Left cardiac atrium (tissue), 4 donors: ENCODE data around the gene OR4C16. TPM values are rescaled to one million over a fixed set of nuclear protein-coding genes. Genes with fewer than 3 reads are reported as not detected.

ENCODE experiments used
- ATAC-seq, 2 donors: fragments of 200-7000 bp; cut with Tn5 transposase; one replicate each; pipeline ENCODE4 v1.9.1; 2020; ENCODE audit warnings: mild to moderate bottlenecking in 2 of 2, moderate library complexity in 2 of 2
- DNase-seq: peaks from one replicate; pipeline ENCODE4 v3.0.0-alpha.2; 2020
- intact Hi-C, 2 donors: fragments of 100-400 bp; cut with DNase I; formaldehyde crosslinking; loops; one replicate each; pipeline versions ENCODE4 v1.14.1 to v1.15.1; 2022 to 2023
- long read RNA-seq: library from polyadenylated mRNA; unstranded; transcript quantifications from one replicate; pipeline ENCODE4 v2.0.0, GENCODE V29; 2021
- total RNA-seq, 2 donors: library from RNA; stranded (reverse); fragmentation: NEBNext Ultra II Directional; extraction: Animal tissue kit (Norgen Biotek cat#: 25700); gene quantifications; one replicate each; pipeline ENCODE4 v1.2.1, GENCODE V29; 2021
- donor health status: DM: no; HTN: yes; CAD: no.
- donor health status: DM: no; HTN: yes; CAD: no; lungs with severe emphysema.
- donor health status: DM: yes; HTN: yes; CAD: no.
- donor health status: Dilated cardiomyopathy.

OR4C16 gene
- not detected for total RNA-seq
- long read RNA-seq: 0 reads

GRCh38 chr11:55571828-55572227 is at the start of gene OR4C16:
Gene OR4C16, plus strand, starts transcription at chr11:55572128. Its CDS starts 0 bp downstream, at chr11:55572128.
- no peak for DNase-seq
- no peak for ATAC-seq
- intact Hi-C loops: no loop called here

- ATAC-seq (no peak), DNase-seq (no peak)
- intact Hi-C loops: no loop called here
Observed at GRCh38 chr11:55554169-55554568, 17.8 kb upstream of the OR4C16 start, which contains the start of gene OR4C15. Gene OR4C15, plus strand, starts transcription at chr11:55554469. Its CDS starts 0 bp downstream, at chr11:55554469.

GRCh38 chr11:55572548-55572947 is 620 bp downstream of the OR4C16 start:
- no peak for DNase-seq
- intact Hi-C loops: no loop called here
- no peak for ATAC-seq

- ATAC-seq: no peak
- intact Hi-C loops: no loop called here
- no peak for DNase-seq
Observed at GRCh38 chr11:55607545-55607944, 35.6 kb downstream of the OR4C16 start, which contains the start of gene OR4C11. Gene OR4C11, minus strand, starts transcription at chr11:55607645. Its CDS starts 3,272 bp downstream, at chr11:55604373.

Other genes with a start within 250 kb of the OR4C16 start
- gene OR4A16, start 228.9 kb upstream of the OR4C16 start, total RNA-seq: not detected
- gene OR4A15, start 204.2 kb upstream of the OR4C16 start, total RNA-seq: not detected
- gene OR4C15, start 17.7 kb upstream of the OR4C16 start, total RNA-seq: not detected
- not detected for gene OR4C11, start 35.5 kb downstream of the OR4C16 start, total RNA-seq
- not detected for gene OR4P4, start 63.0 kb downstream of the OR4C16 start, total RNA-seq
- gene OR4S2, start 76.2 kb downstream of the OR4C16 start, total RNA-seq: not detected
- not detected for gene OR4C6, start 90.1 kb downstream of the OR4C16 start, total RNA-seq
- not detected for gene OR5D13, start 201.3 kb downstream of the OR4C16 start, total RNA-seq
- gene OR5D14, start 223.4 kb downstream of the OR4C16 start, total RNA-seq: not detected
- gene OR5L1, start 239.2 kb downstream of the OR4C16 start, total RNA-seq: not detected
- not detected for gene OR5D18, start 247.5 kb downstream of the OR4C16 start, total RNA-seq